Neural progenitor cell (in vitro differentiated cells): Measurements from ENCODE around the gene PWWP2B. TPM values are rescaled to one million over a fixed set of nuclear protein-coding genes. Genes with fewer than 3 reads are reported as not detected.
A peak's percentile ranks its signal among the peaks of the same experiment; 100 is the strongest.

Experiments
- DNase-seq: peaks from one replicate; pipeline ENCODE4 v3.0.0-alpha.2; 2016; ENCODE audit warnings: low spot score
- H2AFZ ChIP-seq: fragments of 200-600 bp; sonication (generic); replicated peaks from 2 replicates; pipeline ENCODE4 v1.6.1; 2016; ENCODE audit warnings: antibody characterized with exemption
- H3F3A ChIP-seq: fragments of 200-600 bp; sonication (generic); 2 replicates; pipeline ENCODE4 v1.6.1; 2016; ENCODE audit warnings: antibody characterized with exemption, low read depth
- H3K27ac ChIP-seq: fragments of 200-600 bp; sonication (generic); 2 replicates; pipeline ENCODE4 v1.5.1; 2016; ENCODE audit warnings: mild to moderate bottlenecking
- H3K27me3 ChIP-seq: fragments of 200-600 bp; sonication (generic); 2 replicates; pipeline ENCODE4 v1.6.1; 2016; ENCODE audit warnings: mild to moderate bottlenecking, moderate library complexity
- H3K36me3 ChIP-seq: fragments of 200-600 bp; sonication (generic); 2 replicates; pipeline ENCODE4 v1.5.1; 2016
- H3K4me1 ChIP-seq: fragments of 200-600 bp; sonication (generic); 2 replicates; pipeline ENCODE4 v1.6.1; 2016; ENCODE audit warnings: mixed run types
- H3K4me2 ChIP-seq: fragments of 200-600 bp; sonication (generic); 2 replicates; pipeline ENCODE4 v1.6.1; 2016
- H3K4me3 ChIP-seq: fragments of 200-600 bp; sonication (generic); 2 replicates; pipeline ENCODE4 v1.5.1; 2016
- H3K79me2 ChIP-seq: fragments of 200-600 bp; sonication (generic); 2 replicates; pipeline ENCODE4 v1.6.1; 2016; ENCODE audit warnings: low read depth
- H3K9ac ChIP-seq: fragments of 200-600 bp; sonication (generic); 2 replicates; pipeline ENCODE4 v1.6.1; 2016
- H3K9me3 ChIP-seq: fragments of 200-600 bp; sonication (generic); 2 replicates; pipeline ENCODE4 v1.5.1; 2016; ENCODE audit warnings: low read depth
- H4K20me1 ChIP-seq: fragments of 200-600 bp; sonication (generic); 2 replicates; pipeline ENCODE4 v1.6.1; 2016; ENCODE audit warnings: low read depth
- H3K27ac Mint-ChIP-seq: 3 replicates; pipeline ENCODE4 v1.8.0; 2021; ENCODE audit warnings: mixed read lengths
- H3K27me3 Mint-ChIP-seq: 2 replicates; pipeline ENCODE4 v1.8.0; 2022; ENCODE audit warnings: low read depth, mild to moderate bottlenecking, inconsistent platforms, moderate library complexity, mixed read lengths; ENCODE audit not compliant: insufficient read depth
- H3K36me3 Mint-ChIP-seq: 3 replicates; pipeline ENCODE4 v1.8.0; 2021; ENCODE audit warnings: mixed read lengths
- H3K4me1 Mint-ChIP-seq: 3 replicates; pipeline ENCODE4 v1.8.0; 2021; ENCODE audit warnings: mixed read lengths
- H3K4me3 Mint-ChIP-seq: 3 replicates; pipeline ENCODE4 v1.8.0; 2021; ENCODE audit warnings: mild to moderate bottlenecking, moderate library complexity, mixed read lengths
- H3K9me3 Mint-ChIP-seq: 3 replicates; pipeline ENCODE4 v1.8.0; 2020; ENCODE audit warnings: mixed read lengths
- CTCF ChIP-seq: fragments of 200-600 bp; sonication (generic); IDR thresholded peaks from 2 replicates; pipeline ENCODE4 v1.5.1; 2017; ENCODE audit warnings: antibody characterized with exemption, mild to moderate bottlenecking
- EZH2 ChIP-seq: fragments of 200-600 bp; sonication (generic); IDR thresholded peaks from 2 replicates; pipeline ENCODE4 v1.6.1; 2017; ENCODE audit warnings: antibody characterized with exemption, mild to moderate bottlenecking, moderate library complexity
- EZH2phosphoT487 ChIP-seq: fragments of 200-600 bp; sonication (generic); IDR thresholded peaks from 2 replicates; pipeline ENCODE4 v1.6.1; 2017; ENCODE audit warnings: antibody characterized with exemption
- total RNA-seq: library from RNA; depleted of rRNA; stranded (reverse); fragments of >200 nt; gene quantifications from 2 replicates; pipeline ENCODE4 v1.2.3, GENCODE V29; 2015; ENCODE audit warnings: low replicate concordance

Gene PWWP2B
- total RNA-seq, 1 donor from 2014 or later, result 0.34 TPM

GRCh38 chr10:132452216-132452650 lies 55.2 kb downstream of the PWWP2B start:
- Mint-ChIP-seq H3K9me3 (no peaks in the 10 kb centered on the region), H3K27ac (no peak overlapping the region)
- DNase-seq, result peak; percentile 48

GRCh38 chr10:132452651-132453469 lies 55.9 kb downstream of the PWWP2B start:
- Histone ChIP-seq H2AFZ (peak overlapping the region; percentile 52), H3K27me3 (peaks cover 16% of the 10 kb centered on the region), H3K4me1 (peaks cover 4% of the 10 kb centered on the region), H3K4me3 (peak overlapping the region; percentile 30), H3F3A (peaks cover 17% of the 10 kb centered on the region), H3K36me3 (no peaks in the 10 kb centered on the region), H3K9me3 (no peaks in the 10 kb centered on the region), H3K27ac (no peak overlapping the region), H4K20me1 (peaks cover 4% of the 10 kb centered on the region), H3K9ac (no peak overlapping the region), H3K4me2 (peak overlapping the region; percentile 70), H3K79me2 (no peaks in the 10 kb centered on the region)
- no peak for TF ChIP-seq EZH2phosphoT487
- TF ChIP-seq EZH2, result peak; percentile 41
- TF ChIP-seq CTCF, result peak; percentile 93
- H3K9me3 Mint-ChIP-seq, result no peaks in the 10 kb centered on the region
- H3K27me3 Mint-ChIP-seq, result peaks cover 5% of the 10 kb centered on the region
- H3K4me3 Mint-ChIP-seq, result no peak overlapping the region
- DNase-seq, result peak; percentile 86
- no peak overlapping the region for H3K27ac Mint-ChIP-seq
- no peaks in the 10 kb centered on the region for H3K36me3 Mint-ChIP-seq
- H3K4me1 Mint-ChIP-seq, result peaks cover 9% of the 10 kb centered on the region

More at GRCh38 chr10:132452216-132452650, 55.2 kb downstream of the PWWP2B start:
- no peak overlapping the region for H2AFZ ChIP-seq
- H3K9ac ChIP-seq, result no peak overlapping the region
- H4K20me1 ChIP-seq, result peaks cover 4% of the 10 kb centered on the region
- Mint-ChIP-seq H3K36me3 (no peaks in the 10 kb centered on the region), H3K4me1 (peaks cover 14% of the 10 kb centered on the region), H3K27me3 (peaks cover 5% of the 10 kb centered on the region), H3K4me3 (no peak overlapping the region)
- TF ChIP-seq CTCF, result peak; percentile 34
- no peak for TF ChIP-seq EZH2phosphoT487
- TF ChIP-seq EZH2, result no peak
- no peak overlapping the region for H3K4me2 ChIP-seq
- no peak overlapping the region for H3K4me3 ChIP-seq
- H3K36me3 ChIP-seq, result no peaks in the 10 kb centered on the region
- H3K9me3 ChIP-seq, result no peaks in the 10 kb centered on the region
- H3K79me2 ChIP-seq, result no peaks in the 10 kb centered on the region
- peaks cover 11% of the 10 kb centered on the region for H3K27me3 ChIP-seq
- H3K4me1 ChIP-seq, result peaks cover 10% of the 10 kb centered on the region
- H3F3A ChIP-seq, result peaks cover 19% of the 10 kb centered on the region
- no peak overlapping the region for H3K27ac ChIP-seq

- Histone ChIP-seq H3K4me3 (peak overlapping the region; percentile 30), H3F3A (peaks cover 12% of the 10 kb centered on the region), H3K79me2 (no peaks in the 10 kb centered on the region), H3K36me3 (no peaks in the 10 kb centered on the region), H3K27me3 (peaks cover 21% of the 10 kb centered on the region), H3K27ac (no peak overlapping the region), H2AFZ (peak overlapping the region; percentile 52), H3K9ac (no peak overlapping the region), H3K9me3 (no peaks in the 10 kb centered on the region), H3K4me1 (no peaks in the 10 kb centered on the region), H4K20me1 (peaks cover 4% of the 10 kb centered on the region), H3K4me2 (peak overlapping the region; percentile 70)
- peaks cover 5% of the 10 kb centered on the region for H3K27me3 Mint-ChIP-seq
- H3K27ac Mint-ChIP-seq, result no peak overlapping the region
- no peaks in the 10 kb centered on the region for H3K9me3 Mint-ChIP-seq
- no peak for DNase-seq
- H3K4me3 Mint-ChIP-seq, result no peak overlapping the region
- H3K4me1 Mint-ChIP-seq, result peaks cover 6% of the 10 kb centered on the region
- TF ChIP-seq EZH2, result no peak
- no peak for TF ChIP-seq EZH2phosphoT487
- TF ChIP-seq CTCF, result no peak
- H3K36me3 Mint-ChIP-seq, result no peaks in the 10 kb centered on the region
These were observed 56.5 kb downstream of the PWWP2B start for GRCh38 chr10:132453470-132453861.
